Activated gamma-delta T cell treated with anti-CD3 and anti-CD28 coated beads, Interleukin-2, amount 50 U/mL, for 16 hours (primary cell): Measurements from ENCODE around the gene CLEC20A.
"Not testable (repeated sequence)": the region's sequence is repeated elsewhere in the genome, so short reads cannot be mapped to it uniquely, and the experiment has no call there.

Source experiments
- DNase-seq: peaks from one replicate; pipeline ENCODE4 v3.0.0-alpha.2; 2020; ENCODE audit warnings: low read depth

CLEC20A gene

GRCh38 chr1:178529364-178530036 is 32.7 kb upstream of the CLEC20A start:
- DNase-seq, result no peak

GRCh38 chr1:178528953-178529335 is 32.2 kb upstream of the CLEC20A start:
- no peak for DNase-seq

GRCh38 chr1:178528228-178528952 is 31.6 kb upstream of the CLEC20A start:
- DNase-seq, result no peak

GRCh38 chr1:178527117-178527516 is 30.4 kb upstream of the CLEC20A start:
- DNase-seq, result no peak

- no peak for DNase-seq
These were observed 24.5 kb upstream of the CLEC20A start for GRCh38 chr1:178521241-178521640.

GRCh38 chr1:178520803-178521202 is 24.0 kb upstream of the CLEC20A start:
- no peak for DNase-seq

- no peak for DNase-seq
These were observed 22.1 kb upstream of the CLEC20A start for GRCh38 chr1:178518894-178519293.

- DNase-seq, result no peak
These were observed 19.3 kb upstream of the CLEC20A start for GRCh38 chr1:178516110-178516509.

- no peak for DNase-seq
These were observed 16.7 kb upstream of the CLEC20A start for GRCh38 chr1:178513278-178513983.

GRCh38 chr1:178512566-178513277 is 16.0 kb upstream of the CLEC20A start, which contains the start of gene TEX35:
Gene TEX35 (plus strand): TSS chr1:178513109. CDS start chr1:178513189, 80 bp downstream.
- DNase-seq, result no peak

GRCh38 chr1:178510155-178510554 is 13.4 kb upstream of the CLEC20A start:
- no peak for DNase-seq

- DNase-seq, result no peak
These were observed 12.7 kb upstream of the CLEC20A start for GRCh38 chr1:178509414-178510007.

- no peak for DNase-seq
These were observed 9.9 kb upstream of the CLEC20A start for GRCh38 chr1:178506669-178507068.

- DNase-seq, result no peak
These were observed 9.4 kb upstream of the CLEC20A start for GRCh38 chr1:178506177-178506576.

- DNase-seq, result no peak
These were observed 7.5 kb upstream of the CLEC20A start for GRCh38 chr1:178504286-178504685.

- no peak for DNase-seq
These were observed 7.1 kb upstream of the CLEC20A start for GRCh38 chr1:178503849-178504248.

- not testable (repeated sequence) for DNase-seq
These were observed 6.6 kb upstream of the CLEC20A start for GRCh38 chr1:178503316-178503715.

- no peak for DNase-seq
These were observed 6.1 kb upstream of the CLEC20A start for GRCh38 chr1:178502856-178503255.

GRCh38 chr1:178502330-178502714 is 5.6 kb upstream of the CLEC20A start:
- DNase-seq, result no peak

GRCh38 chr1:178501705-178502329 is 5.1 kb upstream of the CLEC20A start:
- no peak for DNase-seq

GRCh38 chr1:178500936-178501554 is 4.3 kb upstream of the CLEC20A start:
- DNase-seq, result no peak
